Naive thymus-derived CD4-positive, alpha-beta T cell (primary cell): Measurements from ENCODE around the gene SGSM1. TPM values are rescaled to one million over a fixed set of nuclear protein-coding genes. Genes with fewer than 3 reads are reported as not detected.

Experiments
- ATAC-seq: fragments of 150-1000 bp; cut with Tn5 transposase; 2 replicates; pipeline ENCODE4 v1.10.0; 2021; ENCODE audit warnings: mild to moderate bottlenecking, moderate library complexity
- CTCF ChIA-PET: fragments of 350-600 bp; sonication (Branson Sonifier 250); formaldehyde crosslinking; loops from one replicate; lab custom pipeline; 2021; ENCODE audit warnings: antibody characterized with exemption; lab: Charles Lee
- POLR2A ChIA-PET: fragments of 350-600 bp; sonication (Branson Sonifier 250); formaldehyde crosslinking; loops from one replicate; lab custom pipeline; 2021; ENCODE audit warnings: antibody characterized with exemption, inconsistent platforms; lab: Charles Lee
- DNase-seq, 9 donors: peaks; one replicate each; pipeline versions ENCODE4 v3.0.0 to v3.0.0-alpha.2; 2020 to 2022; ENCODE audit warnings: mixed read lengths in 1 of 9
- H3K27ac ChIP-seq: one replicate; pipeline ENCODE4 v1.7.0; 2013; ENCODE audit warnings: mild to moderate bottlenecking, low read depth, low read length, moderate library complexity
- H3K27me3 ChIP-seq, 2 donors: one replicate each; pipeline ENCODE4 v1.7.0; 2013; ENCODE audit warnings: low read length in 2 of 2, mild to moderate bottlenecking in 2 of 2, moderate library complexity in 2 of 2; ENCODE audit not compliant: control insufficient read depth in 2 of 2, insufficient read depth in 2 of 2
- H3K36me3 ChIP-seq, 3 experiments: 1 replicate in 2 of 3; 2 replicates in 1 of 3; pipeline ENCODE4 v1.7.0; 2013; ENCODE audit warnings: low read length in 3 of 3, mild to moderate bottlenecking in 3 of 3, moderate library complexity in 1 of 3; ENCODE audit not compliant: insufficient read depth in 3 of 3, control insufficient read depth in 2 of 3
- H3K4me1 ChIP-seq, 2 donors: one replicate each; pipeline ENCODE4 v1.7.0; 2013; ENCODE audit warnings: low read length in 2 of 2, mild to moderate bottlenecking in 2 of 2, moderate library complexity in 1 of 2; ENCODE audit not compliant: control insufficient read depth in 2 of 2, insufficient read depth in 2 of 2
- H3K4me3 ChIP-seq: 2 replicates; pipeline ENCODE4 v1.7.0; 2013; ENCODE audit warnings: mild to moderate bottlenecking, low read length
- H3K9me3 ChIP-seq, 3 experiments: 1 replicate in 2 of 3; 2 replicates in 1 of 3; pipeline ENCODE4 v1.7.0; 2013; ENCODE audit warnings: low read length in 3 of 3; ENCODE audit not compliant: control insufficient read depth in 2 of 3
- H3K27ac Mint-ChIP-seq, 9 donors: one replicate each; pipeline ENCODE4 v1.8.0; 2020 to 2022; ENCODE audit warnings: mixed read lengths in 9 of 9, mild to moderate bottlenecking in 8 of 9, moderate library complexity in 5 of 9, inconsistent platforms in 2 of 9
- H3K27me3 Mint-ChIP-seq, 5 donors: one replicate each; pipeline ENCODE4 v1.8.0; 2021 to 2022; ENCODE audit warnings: mixed read lengths in 5 of 5, mild to moderate bottlenecking in 1 of 5
- H3K36me3 Mint-ChIP-seq, 5 donors: one replicate each; pipeline ENCODE4 v1.8.0; 2020 to 2022; ENCODE audit warnings: mixed read lengths in 5 of 5, mild to moderate bottlenecking in 3 of 5, inconsistent platforms in 1 of 5
- H3K4me1 Mint-ChIP-seq, 7 donors: one replicate each; pipeline ENCODE4 v1.8.0; 2020 to 2022; ENCODE audit warnings: mixed read lengths in 7 of 7, mild to moderate bottlenecking in 3 of 7, inconsistent platforms in 1 of 7
- H3K4me3 Mint-ChIP-seq, 10 donors: one replicate each; pipeline ENCODE4 v1.8.0; 2020 to 2022; ENCODE audit warnings: mild to moderate bottlenecking in 10 of 10, mixed read lengths in 10 of 10, moderate library complexity in 6 of 10, inconsistent platforms in 2 of 10
- H3K9me3 Mint-ChIP-seq, 11 donors: one replicate each; pipeline ENCODE4 v1.8.0; 2020 to 2022; ENCODE audit warnings: mixed read lengths in 11 of 11, mild to moderate bottlenecking in 4 of 11, inconsistent platforms in 1 of 11, moderate library complexity in 1 of 11
- intact Hi-C, 2 donors: fragments of 100-400 bp; cut with micrococcal nuclease; formaldehyde crosslinking; loops; one replicate each; pipeline ENCODE4 v1.15.1; 2023
- polyA plus RNA-seq, 2 donors: library from polyadenylated mRNA; unstranded; fragments of 300-500 nt; fragmentation: Illumina TruSeq; gene quantifications; one replicate each; pipeline ENCODE4 v1.2.3, GENCODE V29; 2021
- total RNA-seq, 6 experiments: library from RNA in 5 of 6; stranded (reverse) in 5 of 6; gene quantifications; 1 replicate in 5 of 6; 2 replicates in 1 of 6; pipeline ENCODE4 v1.2.3 and lab custom pipeline; 2021 to 2026

Gene SGSM1
- total and polyA plus RNA-seq, 7 experiments from 2014 or later = 0.29 to 3.3 (median 2.4) TPM

DNA sequence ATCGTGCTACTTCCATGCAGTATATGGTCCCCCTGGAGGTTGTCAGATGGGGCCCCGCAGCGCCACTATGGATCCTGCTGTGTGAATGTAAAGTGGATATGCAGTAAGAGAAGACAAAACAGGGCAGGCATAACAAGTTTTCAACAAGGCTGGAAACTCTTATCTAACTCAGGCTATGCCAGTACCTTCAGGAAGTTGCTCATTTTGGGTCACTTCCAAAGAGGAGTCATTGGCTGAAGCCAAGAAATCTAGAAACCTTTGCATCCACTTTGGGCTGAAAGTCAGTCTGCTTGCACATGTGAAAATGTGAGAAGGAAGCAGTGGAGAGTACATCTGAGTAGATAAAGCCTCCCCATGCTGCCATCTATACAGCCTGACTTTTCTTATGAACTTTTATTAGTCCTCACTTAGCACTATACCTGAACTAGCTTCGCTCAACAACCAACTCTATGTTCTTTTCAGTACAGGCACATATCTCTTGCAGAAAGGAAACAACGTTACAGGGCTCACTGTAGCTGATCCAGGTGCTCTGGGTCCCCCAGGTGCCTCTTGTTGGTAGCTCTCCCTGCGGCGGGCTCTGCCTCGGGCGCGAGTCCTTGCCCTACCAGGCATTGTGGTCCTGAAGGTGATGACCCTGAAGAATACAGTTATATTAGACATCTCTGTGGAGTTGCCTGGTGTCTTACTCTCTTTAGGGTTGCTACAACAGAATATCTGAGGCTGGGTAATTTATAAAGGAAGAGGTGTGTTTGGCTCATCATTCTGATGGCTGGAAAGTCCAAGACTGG, 43.9 kb upstream of the SGSM1 start:
- intact Hi-C loops = no loop called here
- ChIA-PET CTCF (interaction anchor here (0.6 to 0.7 kb wide), 2 partner anchors 8 to 111 kb away, joined by 3 read pairs; no protein-coding TSS in a partner anchor), POLR2A (no interaction called here)
- Histone ChIP-seq H3K4me1 (no peaks in the 10 kb centered on the region), H3K36me3 (no peaks in the 10 kb centered on the region), H3K27me3 (no peaks in the 10 kb centered on the region), H3K9me3 (no peaks in the 10 kb centered on the region), H3K27ac (no peak overlapping the region), H3K4me3 (no peak overlapping the region)
- Mint-ChIP-seq H3K9me3 (peaks cover 0 to 2% (median 0%) of the 10 kb centered on the region in 11 donors), H3K36me3 (no peaks in the 10 kb centered on the region), H3K4me1 (peaks cover 0 to 1% (median 0%) of the 10 kb centered on the region in 7 donors), H3K4me3 (no peak overlapping the region), H3K27ac (no peak overlapping the region), H3K27me3 (peaks cover 0 to 10% (median 2%) of the 10 kb centered on the region in 5 donors)
- no peak for ATAC-seq
- DNase-seq = no peak

GRCh38 chr22:24763872-24764485, 42.0 kb upstream of the SGSM1 start:
- Histone ChIP-seq H3K9me3 (no peaks in the 10 kb centered on the region), H3K27me3 (no peaks in the 10 kb centered on the region), H3K36me3 (no peaks in the 10 kb centered on the region), H3K4me3 (no peak overlapping the region), H3K4me1 (no peaks in the 10 kb centered on the region), H3K27ac (no peak overlapping the region)
- no peak for DNase-seq
- Mint-ChIP-seq H3K27ac (no peak overlapping the region), H3K36me3 (no peaks in the 10 kb centered on the region), H3K4me1 (no peaks in the 10 kb centered on the region), H3K27me3 (peaks cover 0 to 10% (median 2%) of the 10 kb centered on the region in 5 donors), H3K9me3 (peaks cover 0 to 2% (median 0%) of the 10 kb centered on the region in 11 donors), H3K4me3 (no peak overlapping the region)
- intact Hi-C loops = no loop called here
- ATAC-seq = no peak
- ChIA-PET POLR2A (no interaction called here), CTCF (no interaction called here)

GRCh38 chr22:24765166-24765565, 40.8 kb upstream of the SGSM1 start:
- no peak for ATAC-seq
- ChIA-PET POLR2A (no interaction called here), CTCF (no interaction called here)
- no peaks in the 10 kb centered on the region for H3K4me1 Mint-ChIP-seq
- intact Hi-C loops = no loop called here
- no peaks in the 10 kb centered on the region for H3K4me1 ChIP-seq
- H3K36me3 Mint-ChIP-seq = no peaks in the 10 kb centered on the region
- DNase-seq = no peak
- H3K27me3 Mint-ChIP-seq = peaks cover 0 to 10% (median 2%) of the 10 kb centered on the region in 5 donors
- H3K27me3 ChIP-seq = no peaks in the 10 kb centered on the region
- H3K4me3 Mint-ChIP-seq = no peak overlapping the region
- no peak overlapping the region for H3K27ac ChIP-seq
- no peak overlapping the region for H3K27ac Mint-ChIP-seq
- peaks cover 0 to 2% (median 0%) of the 10 kb centered on the region in 11 donors for H3K9me3 Mint-ChIP-seq
- H3K4me3 ChIP-seq = no peak overlapping the region
- no peaks in the 10 kb centered on the region for H3K9me3 ChIP-seq
- no peaks in the 10 kb centered on the region for H3K36me3 ChIP-seq

- Histone ChIP-seq H3K27me3 (no peaks in the 10 kb centered on the region), H3K4me3 (no peak overlapping the region), H3K27ac (no peak overlapping the region), H3K4me1 (no peaks in the 10 kb centered on the region), H3K36me3 (no peaks in the 10 kb centered on the region), H3K9me3 (no peaks in the 10 kb centered on the region)
- intact Hi-C loops = loop anchor here in 1 of 2 donors (1.0 to 2.0 kb wide), 3 partner anchors 34 to 280 kb away; no protein-coding TSS in a partner anchor
- peak; percentile 42 for ATAC-seq
- Mint-ChIP-seq H3K4me1 (peaks cover 0 to 6% (median 0%) of the 10 kb centered on the region in 7 donors), H3K36me3 (no peaks in the 10 kb centered on the region), H3K27me3 (peaks cover 0 to 19% (median 5%) of the 10 kb centered on the region in 5 donors), H3K4me3 (no peak overlapping the region), H3K9me3 (peaks cover 0 to 2% (median 0%) of the 10 kb centered on the region in 11 donors), H3K27ac (no peak overlapping the region)
- POLR2A ChIA-PET = no interaction called here
- peak in 5 of 9 donors; percentile 12 to 48 (median 21) for DNase-seq
- CTCF ChIA-PET = interaction anchor here (0.6 to 3.2 kb wide), 5 partner anchors 11 to 949 kb away, joined by 3 to 25 read pairs (median 5); no protein-coding TSS in a partner anchor
These were observed 37.3 kb upstream of the SGSM1 start for GRCh38 chr22:24768537-24769374.

DNA sequence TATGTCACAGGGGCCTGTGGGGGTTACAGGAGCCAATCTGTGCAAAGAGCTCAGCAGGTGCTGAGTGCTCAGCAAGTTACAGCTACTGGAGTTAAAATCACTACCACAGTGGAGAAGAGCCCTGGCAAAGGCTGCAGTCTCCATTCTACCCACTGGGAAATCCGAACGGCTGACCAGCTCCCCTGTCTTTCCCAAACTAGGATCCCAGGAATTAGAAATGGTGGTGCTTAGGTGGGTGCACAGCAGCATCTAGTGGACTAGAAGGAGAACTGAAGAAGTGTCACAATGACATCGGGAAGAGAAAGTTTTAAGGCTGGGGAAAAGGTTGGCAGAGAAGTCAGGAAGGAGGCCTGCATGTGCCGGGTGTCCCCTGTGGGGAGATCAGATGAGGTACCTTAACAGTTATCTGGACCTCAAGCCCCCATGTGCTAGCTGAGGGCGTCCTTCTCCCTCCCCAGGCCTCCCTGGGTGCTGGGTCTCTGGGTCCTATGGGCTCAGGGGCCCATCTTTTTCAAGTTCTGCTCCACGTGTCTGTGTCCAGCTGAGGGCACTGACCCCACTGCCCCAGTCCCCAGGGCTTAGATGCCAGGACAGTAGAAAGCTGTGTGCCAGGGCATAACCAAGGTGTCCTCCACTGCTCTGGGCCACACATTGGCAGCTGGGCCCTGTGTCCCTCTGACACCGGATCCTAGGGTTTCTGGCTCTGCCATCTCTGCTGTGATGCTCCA, 33.4 kb upstream of the SGSM1 start:
- Mint-ChIP-seq H3K27me3 (peaks cover 0 to 14% (median 12%) of the 10 kb centered on the region in 5 donors), H3K36me3 (peaks cover 0 to 2% (median 0%) of the 10 kb centered on the region in 5 donors), H3K4me3 (no peak overlapping the region), H3K9me3 (peaks cover 0 to 2% (median 0%) of the 10 kb centered on the region in 11 donors), H3K4me1 (peaks cover 0 to 15% (median 0%) of the 10 kb centered on the region in 7 donors), H3K27ac (no peak overlapping the region)
- Histone ChIP-seq H3K9me3 (no peaks in the 10 kb centered on the region), H3K27me3 (no peaks in the 10 kb centered on the region), H3K4me1 (no peaks in the 10 kb centered on the region), H3K4me3 (no peak overlapping the region), H3K36me3 (no peaks in the 10 kb centered on the region), H3K27ac (no peak overlapping the region)
- POLR2A ChIA-PET = interaction anchor here (0.7 kb wide), 1 partner anchor 17 kb away, joined by 3 read pairs; no protein-coding TSS in a partner anchor
- ATAC-seq = no peak
- intact Hi-C loops = no loop called here
- CTCF ChIA-PET = interaction anchor here (1.1 kb wide), 1 partner anchor 13 kb away, joined by 3 read pairs; no protein-coding TSS in a partner anchor
- no peak for DNase-seq
